GM20431 (cell line): ENCODE measurements around the gene TMOD2.

Experiments
- in situ Hi-C: fragments of 300-500 bp; cut with MseI, MboI; formaldehyde crosslinking; loops from one replicate; pipeline ENCODE4 v1.15.0; 2020; ENCODE audit warnings: low sequenced_read_pairs; ENCODE audit not compliant: unreplicated experiment

Gene TMOD2

GRCh38 chr15:51806123-51806522 is 54.7 kb downstream of the TMOD2 start:
- in situ Hi-C loops: no loop called here

DNA sequence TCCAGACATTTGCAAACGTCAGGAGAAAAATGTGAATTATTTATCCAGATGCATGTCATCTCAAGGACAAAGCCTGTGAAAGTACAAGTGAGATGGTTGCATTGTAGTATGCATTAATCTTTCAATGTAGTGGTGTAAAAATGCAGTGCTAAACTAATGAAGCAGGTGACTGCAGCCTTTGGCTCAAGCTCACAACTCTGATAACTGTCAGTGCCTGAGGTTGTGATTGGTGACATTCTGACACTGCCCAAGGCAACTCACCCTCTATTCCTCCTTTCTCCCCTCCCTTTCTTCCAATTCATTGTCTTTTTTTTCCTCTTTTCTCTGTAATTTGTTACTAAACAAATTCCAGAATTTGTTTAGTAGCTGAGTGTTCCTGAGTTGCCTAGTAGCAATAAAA is 58.1 kb downstream of the TMOD2 start:
- in situ Hi-C loops: no loop called here

DNA sequence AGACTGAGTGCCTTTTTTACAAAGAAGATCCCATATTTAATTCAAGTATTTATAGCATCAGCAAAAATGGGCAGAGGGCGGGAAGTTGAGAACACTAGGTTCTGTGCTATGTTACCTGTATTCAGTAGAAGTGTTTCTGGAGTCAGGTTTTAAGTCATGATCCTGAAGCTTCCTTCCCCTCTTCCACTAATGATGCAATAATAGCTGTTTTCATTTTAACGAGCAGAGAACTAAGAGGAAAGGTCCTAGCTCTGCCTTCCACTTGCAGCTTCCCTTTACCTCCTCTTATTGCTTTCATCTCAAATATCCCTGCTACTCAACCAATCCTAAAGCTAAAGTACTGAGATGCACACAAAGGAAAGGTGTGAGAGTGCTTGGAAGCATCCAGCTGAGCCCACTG is 61.2 kb downstream of the TMOD2 start:
- in situ Hi-C loops: no loop called here

DNA sequence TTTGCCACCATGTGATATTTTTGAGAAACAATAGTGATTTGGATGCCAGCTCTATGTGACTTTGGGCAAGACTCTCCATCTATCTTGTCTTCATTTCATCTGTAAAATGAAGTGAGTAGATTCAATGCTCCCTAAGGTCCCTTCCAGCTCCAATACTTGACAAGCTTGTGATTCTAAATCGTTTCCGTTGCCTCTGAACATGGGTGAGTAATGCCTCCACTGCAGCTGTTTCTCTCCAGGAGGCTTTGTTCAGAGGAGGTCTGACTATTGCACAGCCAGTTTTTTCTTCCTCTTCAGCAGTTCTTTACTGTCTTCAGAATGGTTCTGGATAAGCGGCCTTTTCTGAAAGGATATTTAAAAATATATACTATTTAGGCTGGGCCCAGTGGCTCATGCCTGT is 63.2 kb downstream of the TMOD2 start:
- in situ Hi-C loops: no loop called here

DNA sequence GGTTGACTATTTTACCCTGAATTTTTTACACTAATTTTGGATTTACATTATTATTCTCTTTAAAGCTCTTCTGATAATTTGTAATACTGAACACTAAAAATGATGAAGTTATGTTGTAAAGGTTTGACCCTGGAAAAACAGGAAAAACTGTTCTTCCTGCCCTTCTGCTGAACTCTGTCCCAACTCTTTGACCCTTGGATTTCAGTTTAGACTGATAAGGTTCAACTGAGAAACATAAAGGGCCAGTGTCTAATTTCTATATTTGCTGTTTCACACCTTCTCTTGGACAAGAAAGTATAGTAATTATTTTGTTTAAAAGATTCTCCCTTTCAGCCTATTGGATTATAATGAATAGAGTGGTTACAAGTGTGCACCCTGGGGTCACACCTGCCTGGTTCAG is 65.2 kb downstream of the TMOD2 start:
- in situ Hi-C loops: no loop called here

DNA sequence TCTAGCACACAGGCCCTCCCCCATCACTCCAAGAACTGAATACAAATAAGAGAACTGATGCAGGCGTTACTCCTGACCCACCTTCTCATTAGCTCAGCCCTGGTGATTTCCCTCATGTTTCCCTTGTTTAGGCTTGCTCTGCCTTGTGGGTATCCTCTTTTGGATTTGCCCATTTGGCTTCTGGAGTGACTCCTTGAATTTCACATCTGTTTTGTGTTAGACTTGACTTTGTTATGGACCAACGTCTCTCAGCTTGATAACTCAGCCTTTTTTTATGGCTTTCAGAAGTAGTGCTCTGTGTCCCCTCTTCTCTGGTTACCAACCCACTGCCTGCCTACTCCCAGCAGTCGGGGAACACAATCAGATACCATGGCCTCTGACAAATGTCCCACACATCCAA is 66.8 kb downstream of the TMOD2 start:
- in situ Hi-C loops: no loop called here

GRCh38 chr15:51825698-51826097 is 74.3 kb downstream of the TMOD2 start:
- in situ Hi-C loops: no loop called here

DNA sequence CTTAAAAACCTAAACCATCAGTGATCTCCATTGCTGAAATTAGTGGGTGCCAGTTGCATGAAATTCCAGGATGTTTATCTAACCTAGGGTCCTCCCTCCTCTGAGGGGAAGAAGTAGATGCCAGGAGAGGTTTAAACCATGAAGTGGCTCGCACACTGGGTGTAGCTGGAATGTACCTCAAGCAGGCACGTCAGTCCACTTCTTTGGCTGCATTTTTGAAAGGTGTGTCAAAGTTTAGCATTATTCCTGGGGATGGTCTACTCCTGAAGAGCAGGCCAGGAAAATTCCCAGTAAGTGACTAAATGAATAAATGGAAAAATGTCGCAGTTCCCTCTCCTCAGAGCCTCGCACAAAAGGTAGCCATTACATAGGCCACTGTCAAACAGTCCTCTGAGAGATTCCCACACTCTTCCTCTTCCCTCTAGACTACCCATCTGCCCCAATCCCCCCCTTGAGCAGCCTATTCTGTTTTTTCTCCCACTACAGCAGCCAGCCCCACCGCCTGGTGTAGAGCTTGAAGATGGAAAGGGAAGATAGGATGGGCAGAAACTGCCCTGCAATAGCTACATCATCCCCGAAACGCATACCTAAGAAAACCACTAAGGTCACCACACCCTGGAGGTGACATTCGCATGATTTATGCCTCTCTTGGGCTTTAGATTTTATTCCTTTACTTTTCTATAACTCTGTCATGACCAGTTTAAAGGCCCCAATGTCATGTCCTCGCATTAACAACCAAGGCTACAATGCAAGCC is 77.4 kb downstream of the TMOD2 start:
- in situ Hi-C loops: no loop called here

DNA sequence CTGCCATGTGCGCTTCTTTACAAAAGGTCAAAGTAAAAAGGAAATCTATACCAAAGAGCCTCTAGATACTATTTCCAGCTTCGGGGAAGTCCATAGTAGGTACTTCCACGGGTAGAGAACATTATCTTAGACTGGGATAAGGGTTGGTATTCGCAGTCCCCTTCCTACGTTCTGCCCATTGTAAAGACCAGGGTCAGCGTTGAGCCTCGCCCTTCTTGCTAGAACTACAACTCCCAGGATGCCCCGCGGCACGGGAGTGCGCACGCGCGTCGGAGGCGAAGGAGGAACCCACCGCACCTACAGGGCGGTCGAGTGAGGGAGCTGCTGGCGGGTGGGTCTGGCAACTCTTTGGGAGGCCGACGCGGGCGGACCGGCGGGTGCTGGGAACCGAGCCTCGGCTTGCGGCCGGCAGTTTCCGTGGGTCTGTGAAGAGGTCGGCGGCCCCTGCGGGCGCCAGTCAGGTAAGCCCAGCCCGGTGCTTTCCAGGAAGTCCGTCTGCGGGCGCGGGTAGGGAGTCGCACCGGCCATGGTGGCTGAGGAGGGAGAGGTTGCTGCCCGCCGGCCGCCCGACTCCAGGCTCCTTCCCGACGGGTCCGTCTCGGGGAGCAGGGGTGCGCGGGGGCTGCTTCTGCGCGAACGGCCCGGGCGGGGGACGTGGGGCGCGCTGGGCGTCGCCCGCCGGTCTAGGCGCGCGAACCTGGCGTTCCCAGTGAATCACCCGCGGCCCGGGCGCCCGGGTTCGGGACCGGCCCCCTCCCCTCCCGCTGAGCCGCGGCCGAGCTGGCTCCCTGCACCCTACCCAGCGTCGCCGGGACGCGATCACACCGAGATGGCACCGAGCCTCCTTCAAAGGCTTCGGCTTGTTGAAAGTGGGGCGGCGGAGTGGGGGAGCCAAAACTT is 78.2 kb downstream of the TMOD2 start, which contains the start of gene TMOD3:
Gene TMOD3 (plus strand): TSS at position 278 of the 900 bp plus-strand sequence. CDS start 33,232 bp downstream, outside the sequence.
- in situ Hi-C loops: no loop called here

DNA sequence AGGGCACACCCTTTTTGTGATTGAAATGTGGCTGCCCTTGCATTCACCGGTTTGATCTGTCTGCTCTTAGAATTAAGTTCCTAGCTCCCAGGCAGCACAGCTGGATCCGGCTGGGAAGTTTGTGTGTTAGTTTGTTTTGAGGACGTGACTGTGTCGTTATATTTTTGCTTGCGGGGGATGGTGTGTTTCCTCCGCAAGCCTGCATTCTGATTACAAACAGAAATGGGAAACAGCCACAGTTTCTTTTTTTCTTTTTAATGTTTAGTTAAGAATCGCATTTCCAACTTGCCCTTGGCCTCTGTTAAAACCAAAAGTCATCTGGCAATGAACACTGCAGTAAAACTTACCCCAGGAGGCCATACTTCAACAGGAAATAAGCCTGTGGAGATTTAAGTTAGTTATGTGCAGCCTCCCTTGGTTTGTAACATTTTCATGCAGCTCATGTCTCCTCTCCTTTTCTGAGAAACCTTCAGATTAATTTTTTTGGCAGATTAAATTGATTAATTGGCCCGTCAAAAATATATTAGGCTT is 78.9 kb downstream of the TMOD2 start:
- in situ Hi-C loops: no loop called here

- in situ Hi-C loops: no loop called here
These were observed 82.4 kb downstream of the TMOD2 start for GRCh38 chr15:51833772-51834171.

- in situ Hi-C loops: no loop called here
These were observed 86.4 kb downstream of the TMOD2 start for GRCh38 chr15:51837792-51838251.

DNA sequence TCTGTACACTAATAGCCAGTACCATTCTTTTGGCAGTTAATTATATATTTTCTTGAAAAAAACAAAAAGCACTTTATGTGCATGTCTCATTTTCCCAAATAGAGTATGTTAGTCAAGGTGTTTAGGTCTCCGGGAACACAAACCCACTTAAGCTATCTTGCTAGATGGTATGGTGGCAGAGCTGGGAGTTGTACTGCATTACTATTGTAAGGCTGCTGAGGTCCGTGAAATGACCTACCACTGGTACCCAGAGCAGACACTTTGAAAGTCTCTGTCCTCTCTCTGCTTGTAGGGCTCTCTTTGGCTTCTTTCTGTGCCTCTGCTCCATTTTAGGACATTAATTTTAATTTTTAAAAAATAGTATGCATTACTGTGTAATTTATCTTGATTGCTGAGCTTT is 86.9 kb downstream of the TMOD2 start:
- in situ Hi-C loops: no loop called here

DNA sequence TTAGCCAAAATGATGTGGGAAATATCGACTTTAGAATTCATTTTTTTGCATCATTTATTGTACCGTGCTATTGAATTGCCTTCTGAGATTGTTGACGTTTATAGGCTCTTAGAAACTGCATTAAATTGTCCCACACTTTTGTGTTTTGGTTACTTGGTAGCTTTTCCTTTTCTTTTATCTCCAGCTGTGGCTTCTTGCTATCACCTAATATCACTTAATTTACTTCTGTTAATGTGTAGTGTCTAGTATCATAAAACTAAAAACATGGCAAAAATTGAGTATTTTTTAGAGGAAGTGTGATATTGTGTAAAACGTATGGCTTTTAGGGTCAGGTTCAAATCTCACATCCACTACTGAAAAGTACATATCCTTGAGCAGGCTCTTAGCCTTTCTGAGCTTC is 89.3 kb downstream of the TMOD2 start:
- in situ Hi-C loops: no loop called here

GRCh38 chr15:51841406-51842040 is 90.1 kb downstream of the TMOD2 start:
- in situ Hi-C loops: no loop called here

GRCh38 chr15:51842265-51842664 is 90.9 kb downstream of the TMOD2 start:
- in situ Hi-C loops: no loop called here

GRCh38 chr15:51842852-51843737 is 91.7 kb downstream of the TMOD2 start:
- in situ Hi-C loops: no loop called here

DNA sequence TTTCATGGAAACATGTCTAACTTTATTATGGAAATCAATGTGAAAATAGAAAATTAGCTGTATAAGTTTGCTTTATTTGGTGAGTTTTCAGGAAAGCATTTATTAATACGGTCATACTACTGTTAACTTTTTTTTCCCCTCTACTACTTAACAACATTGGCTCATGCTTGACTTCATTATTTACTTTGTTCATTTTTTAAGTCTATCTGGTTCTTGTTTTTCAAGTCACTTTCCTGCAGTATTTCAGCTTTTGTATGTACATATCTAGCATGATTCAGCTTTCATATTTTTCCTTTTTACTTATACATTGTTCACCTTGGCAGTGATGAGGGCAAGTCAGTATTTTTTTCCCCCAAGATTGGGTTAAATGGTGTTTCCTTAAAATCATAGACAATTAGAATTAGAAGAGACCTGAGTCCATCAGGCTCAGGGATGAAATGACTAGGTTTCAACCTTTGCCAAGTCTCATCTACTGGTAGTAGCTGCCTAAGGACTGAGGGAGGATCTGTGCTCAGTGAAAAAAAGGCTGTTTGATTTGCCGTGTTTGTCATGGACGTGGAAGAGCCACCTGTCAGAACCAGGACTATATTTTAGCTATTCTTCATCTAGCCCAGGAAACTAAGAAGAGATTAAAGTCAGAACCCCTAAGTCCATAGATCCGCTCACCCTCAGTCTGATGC is 93.5 kb downstream of the TMOD2 start:
- in situ Hi-C loops: no loop called here

DNA sequence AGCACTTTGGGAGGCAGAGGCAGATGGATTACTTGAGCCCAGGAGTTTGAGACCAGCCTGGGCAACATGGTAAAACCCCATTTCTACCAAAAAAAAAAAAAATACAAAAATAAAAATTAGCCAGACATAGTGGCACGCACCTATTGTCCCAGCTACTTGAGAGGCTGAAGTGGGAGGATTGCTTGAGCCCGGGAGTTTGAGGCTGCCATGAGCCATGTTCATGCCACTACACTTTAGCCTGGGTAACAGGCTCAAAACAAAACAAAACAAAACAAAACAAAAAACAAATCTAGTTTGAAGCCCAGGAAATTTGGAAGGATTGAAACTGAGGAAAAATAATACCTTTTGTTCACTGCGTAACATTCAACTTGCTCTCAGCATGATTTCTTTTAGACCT is 94.7 kb downstream of the TMOD2 start:
- in situ Hi-C loops: no loop called here
